HepG2 (cell line): ENCODE results near the gene PTAFR. TPM values are rescaled to one million over a fixed set of nuclear protein-coding genes. Genes with fewer than 3 reads are reported as not detected.

Source experiments
- ATAC-seq: fragments of 200-7000 bp; cut with Tn5 transposase; 3 replicates; pipeline ENCODE4 v1.9.1; 2020; ENCODE audit warnings: mild to moderate bottlenecking, moderate library complexity
- BruUV-seq: library from RNA; stranded (reverse); fragments of 400-500 nt; replicated peaks from 2 replicates; lab custom pipeline; 2021; lab: Mats Ljungman, UMichigan
- CTCF ChIA-PET: fragments of 300-600 bp; formaldehyde crosslinking; extraction: SDS; loops from one replicate; lab custom pipeline; 2021; ENCODE audit warnings: low total read pairs, inconsistent platforms, low intra/inter-chr PET ratio; lab: Yijun Ruan, JAX
- POLR2A ChIA-PET: fragments of 350-600 bp; sonication (Branson Sonifier 250); formaldehyde crosslinking; loops from one replicate; lab custom pipeline; 2020; ENCODE audit warnings: antibody characterized with exemption, inconsistent platforms; lab: Yijun Ruan, JAX
- DNase-seq: peaks from one replicate; pipeline ENCODE4 v3.0.0-alpha.2; 2015; ENCODE audit warnings: low spot score
- FAIRE-seq: peaks from 3 replicates; lab custom pipeline; 2011; peaks lifted over from hg19 to GRCh38; lab: Jason Lieb, UNC
- H2AFZ ChIP-seq: one replicate; pipeline ENCODE4 v1.6.1; 2011; ENCODE audit warnings: low read length, inconsistent platforms
- H3K27ac ChIP-seq: fragments of 300-600 bp; 3 replicates; pipeline ENCODE4 v1.8.0; 2011; ENCODE audit warnings: mixed run types, mild to moderate bottlenecking, mixed read lengths, low read length, inconsistent platforms; ENCODE audit not compliant: insufficient read depth; ENCODE audit errors: extremely low read length
- H3K27me3 ChIP-seq, 2 experiments: fragments of 200-600 bp in 1 of 2; 2 replicates in 1 of 2; 3 replicates in 1 of 2; pipeline versions ENCODE4 v1.6.0 to v1.8.0; 2011; ENCODE audit warnings: low read length in 2 of 2, mild to moderate bottlenecking in 2 of 2, moderate library complexity in 2 of 2, inconsistent platforms in 1 of 2; ENCODE audit not compliant: insufficient read depth in 2 of 2, control insufficient read depth in 1 of 2
- H3K36me3 ChIP-seq, 2 experiments: fragments of 200-600 bp in 1 of 2; replicated peaks in 1 of 2; 2 replicates in 1 of 2; 3 replicates in 1 of 2; pipeline versions ENCODE4 v1.5.1 to v1.8.0; 2011; ENCODE audit warnings: low read length in 2 of 2, inconsistent platforms in 1 of 2; ENCODE audit not compliant: insufficient read depth in 2 of 2, control insufficient read depth in 1 of 2
- H3K4me1 ChIP-seq: 2 replicates; pipeline ENCODE4 v1.5.1; 2012; ENCODE audit warnings: low read length, inconsistent platforms; ENCODE audit not compliant: insufficient read depth
- H3K4me2 ChIP-seq: 2 replicates; pipeline ENCODE4 v1.6.0; 2011; ENCODE audit warnings: low read depth, low read length, inconsistent platforms
- H3K4me3 ChIP-seq, 3 experiments: fragments of 200-600 bp in 1 of 3; sonication (generic), shearing (Covaris generic) in 1 of 3; replicated peaks in 1 of 3; 2 replicates each; pipeline ENCODE4 v1.5.1; 2011 to 2016; ENCODE audit warnings: low read length in 3 of 3, inconsistent platforms in 2 of 3, low read depth in 2 of 3, mild to moderate bottlenecking in 2 of 3, control low read depth in 1 of 3, mixed read lengths in 1 of 3; ENCODE audit not compliant: insufficient read depth in 1 of 3
- H3K79me2 ChIP-seq: one replicate; pipeline ENCODE4 v1.6.1; 2011; ENCODE audit warnings: low read length, inconsistent platforms; ENCODE audit not compliant: insufficient read depth
- H3K9ac ChIP-seq: 2 replicates; pipeline ENCODE4 v1.6.0; 2011; ENCODE audit warnings: mild to moderate bottlenecking, low read depth, low read length, inconsistent platforms; ENCODE audit not compliant: insufficient read depth
- H3K9me3 ChIP-seq: 2 replicates; pipeline ENCODE4 v1.5.1; 2012; ENCODE audit warnings: mild to moderate bottlenecking, low read length
- H4K20me1 ChIP-seq: 2 replicates; pipeline ENCODE4 v1.6.0; 2011; ENCODE audit warnings: inconsistent platforms, mild to moderate bottlenecking, low read length, moderate library complexity; ENCODE audit not compliant: insufficient read depth
- MAFK ChIP-seq, 2 experiments: IDR thresholded peaks in 1 of 2; conservative IDR thresholded peaks in 1 of 2; 2 replicates each; pipeline ENCODE4 v1.6.1; 2011; ENCODE audit warnings: improper control_type of control experiment in 2 of 2, low read length in 2 of 2
- MIER3 ChIP-seq: IDR thresholded peaks from 2 replicates; pipeline ENCODE4 v1.6.1; 2016; ENCODE audit warnings: missing compliant biosample characterization, borderline replicate concordance
- NCOA2 ChIP-seq: sonication (generic); formaldehyde crosslinking; IDR thresholded peaks from 2 replicates; pipeline ENCODE4 v1.8.0; 2022; ENCODE audit warnings: inconsistent platforms
- NCOR1 ChIP-seq: fragments of 200-600 bp; sonication (generic); IDR thresholded peaks from 2 replicates; pipeline ENCODE4 v1.7.0; 2017; ENCODE audit warnings: antibody characterized with exemption, low read length, borderline replicate concordance
- NFIB ChIP-seq: sonication (generic); formaldehyde crosslinking; IDR thresholded peaks from 2 replicates; pipeline ENCODE4 v1.9.0; 2021; ENCODE audit warnings: missing genetic modification reagents, mild to moderate bottlenecking, borderline replicate concordance
- NR2F6 ChIP-seq, 2 experiments: IDR thresholded peaks; 2 replicates each; pipeline ENCODE4 v1.6.1; 2016; ENCODE audit warnings: antibody characterized with exemption in 1 of 2, mild to moderate bottlenecking in 1 of 2
- PLSCR1 ChIP-seq: sonication (generic); formaldehyde crosslinking; IDR thresholded peaks from 2 replicates; pipeline ENCODE4 v1.5.0; 2020; ENCODE audit warnings: missing genetic modification reagents, mild to moderate bottlenecking, borderline replicate concordance
- POGK ChIP-seq: sonication (generic); formaldehyde crosslinking; conservative IDR thresholded peaks from 2 replicates; pipeline ENCODE4 v1.8.0; 2022; ENCODE audit warnings: mild to moderate bottlenecking, moderate library complexity, missing genetic modification reagents
- RXRA ChIP-seq: sonication (generic); formaldehyde crosslinking; IDR thresholded peaks from 2 replicates; pipeline ENCODE4 v1.5.1; 2020; ENCODE audit warnings: missing genetic modification reagents
- RXRB ChIP-seq: IDR thresholded peaks from 2 replicates; pipeline ENCODE4 v1.6.1; 2016; ENCODE audit warnings: borderline replicate concordance, missing genetic modification reagents, missing compliant biosample characterization
- SAP130 ChIP-seq: IDR thresholded peaks from 2 replicates; pipeline ENCODE4 v1.6.1; 2016; ENCODE audit warnings: low read depth
- SMC3 ChIP-seq: IDR thresholded peaks from 2 replicates; pipeline ENCODE4 v1.6.1; 2011; ENCODE audit warnings: low read length, improper control_type of control experiment
- SOX6 ChIP-seq, 2 experiments: fragments of 450-650 bp in 1 of 2; sonication (generic) in 1 of 2; formaldehyde crosslinking in 1 of 2; IDR thresholded peaks; 2 replicates each; pipeline versions ENCODE4 v1.4.0 to v1.6.1; 2017 to 2020; ENCODE audit warnings: antibody characterized with exemption in 1 of 2, mild to moderate bottlenecking in 1 of 2, missing genetic modification reagents in 1 of 2
- ZFX ChIP-seq: sonication (generic); formaldehyde crosslinking; IDR thresholded peaks from 2 replicates; pipeline ENCODE4 v1.4.0; 2020; ENCODE audit warnings: mild to moderate bottlenecking, low read depth, missing genetic modification reagents, moderate library complexity
- ZNF614 ChIP-seq: IDR thresholded peaks from 2 replicates; pipeline ENCODE4 v1.6.1; 2018; ENCODE audit warnings: missing biosample characterization, missing genetic modification reagents, inconsistent platforms, borderline replicate concordance
- ZNF75D ChIP-seq: sonication (generic); formaldehyde crosslinking; IDR thresholded peaks from 2 replicates; pipeline ENCODE4 v1.8.1; 2023; ENCODE audit warnings: missing genetic modification reagents, mild to moderate bottlenecking, borderline replicate concordance
- ZNF766 ChIP-seq: sonication (generic); formaldehyde crosslinking; IDR thresholded peaks from 2 replicates; pipeline ENCODE4 v1.5.0; 2020; ENCODE audit warnings: missing genetic modification reagents, borderline replicate concordance
- ZNF768 ChIP-seq: sonication (generic); formaldehyde crosslinking; IDR thresholded peaks from 2 replicates; pipeline ENCODE4 v1.4.0; 2020; ENCODE audit warnings: missing genetic modification reagents
- ZSCAN5A ChIP-seq: sonication (generic); formaldehyde crosslinking; IDR thresholded peaks from 2 replicates; pipeline ENCODE4 v1.8.0; 2022; ENCODE audit warnings: mild to moderate bottlenecking, missing genetic modification reagents, borderline replicate concordance
- WGBS: methylation state at CpG from one replicate; pipeline ENCODE4 v1.1.6; 2017; ENCODE audit warnings: low lambda C conversion rate; 5-methylcytosine and 5-hydroxymethylcytosine counted together
- in situ Hi-C: cut with HindIII; loops from 2 replicates; pipeline ENCODE4 v1.10.0; 2017; ENCODE audit warnings: low pct_unique_long_range_greater_than_20kb; ENCODE audit not compliant: extremely low pct_ligation_motif_present
- intact Hi-C: fragments of 100-400 bp; cut with micrococcal nuclease; formaldehyde crosslinking; loops from one replicate; pipeline ENCODE4 v1.10.0; 2022; ENCODE audit not compliant: unreplicated experiment
- polyA plus RNA-seq, 8 experiments: library from polyadenylated mRNA; depleted of rRNA in 3 of 8; stranded (reverse) in 7 of 8; unstranded in 1 of 8; fragments of >200 nt; fragmentation: Illumina TruSeq in 4 of 8; extraction: Trizol in 4 of 8; gene quantifications; 2 replicates each; pipeline versions ENCODE4 v1.2.1 to v1.2.3, GENCODE V29; 2011 to 2016; ENCODE audit warnings: low read depth in 4 of 8, missing spikeins in 1 of 8, mixed read lengths in 1 of 8; ENCODE audit not compliant: insufficient read depth in 1 of 8
- total RNA-seq, 5 experiments: library from RNA; depleted of rRNA; stranded (reverse); fragments of >200 nt; fragmentation: Illumina TruSeq; extraction: Trizol; gene quantifications; 2 replicates each; pipeline ENCODE4 v1.2.3, GENCODE V29; 2016; ENCODE audit warnings: low read depth in 1 of 5

The PTAFR gene
- total and polyA plus RNA-seq, 2 of the 13 experiments (the other 11 are each of a cell fraction or from before 2014, with no cell fraction given) = 0.27 to 24.0 TPM

- TF ChIP-seq ZSCAN5A (CRISPR knock-in tag) = no peak
- no peak for TF ChIP-seq POGK (CRISPR knock-in tag)
- TF ChIP-seq SMC3 = peak; percentile 90
- no peak for TF ChIP-seq MAFK (conservative IDR thresholded peaks at IDR 0.05 in 1 of 2, IDR thresholded peaks at IDR 0.05 in 1 of 2; ENCODE audit: low read length in 2 of 2)
- TF ChIP-seq MIER3 (CRISPR knock-in tag) = 0 out of 2 replicates have a peak, but pooled peaks have one; percentile 41
These were observed 32.4 kb upstream of the PTAFR start (continued) for GRCh38 chr1:28208818-28209441.

- CTCF ChIA-PET = no interaction called here
- TF ChIP-seq ZNF766 = no peak
- no peak for TF ChIP-seq PLSCR1 (CRISPR knock-in tag)
- TF ChIP-seq ZNF614 (CRISPR knock-in tag) = no peak
- TF ChIP-seq NCOA2 (CRISPR knock-in tag) = peak; percentile 54; the same call in 1 of the 2 replicates
- TF ChIP-seq RXRB (CRISPR knock-in tag) = 0 out of 2 replicates have a peak, but pooled peaks have one; percentile 16
- TF ChIP-seq RXRA = no peak
- TF ChIP-seq NCOR1 = peak; percentile 63; the same call in 1 of the 2 replicates
- TF ChIP-seq SOX6 (IDR thresholded peaks at IDR 0.05) = no peak
- TF ChIP-seq SOX6 (CRISPR knock-in tag; IDR thresholded peaks at IDR 0.05) = peak; percentile 64; the same call in 1 of the 2 replicates
- TF ChIP-seq SAP130 = 0 out of 2 replicates have a peak, but pooled peaks have one; percentile 28
- peak; percentile 28; the same call in 1 of the 2 replicates for TF ChIP-seq ZFX (CRISPR knock-in tag)
- TF ChIP-seq ZNF75D (CRISPR knock-in tag) = no peak
- TF ChIP-seq ZNF768 = no peak
- no peak for TF ChIP-seq NFIB
- TF ChIP-seq NR2F6 (IDR thresholded peaks at IDR 0.05) = peak; percentile 36; the same call in 1 of the 2 replicates
- TF ChIP-seq NR2F6 (CRISPR knock-in tag; IDR thresholded peaks at IDR 0.05) = no peak
These were observed 28.8 kb upstream of the PTAFR start for GRCh38 chr1:28205243-28205642.

More at GRCh38 chr1:28205243-28205642, 28.8 kb upstream of the PTAFR start:
- 57% methylated on average over 4 of the region's 4 CpGs for WGBS
- ATAC-seq (peak; percentile 63), DNase-seq (peak; percentile 55), FAIRE-seq (no peak)
- H3K9me3 ChIP-seq = no peaks in the 10 kb centered on the region
- no peak overlapping the region for H2AFZ ChIP-seq
- H3K4me3 ChIP-seq = no peak overlapping the region
- no peak overlapping the region for H3K9ac ChIP-seq
- no peaks in the 10 kb centered on the region for H3K27me3 ChIP-seq
- H3K27ac ChIP-seq = peak overlapping the region; percentile 47
- in situ Hi-C loops (loop anchor here (5.0 to 10.0 kb wide), 2 partner anchors 113 to 340 kb away; no protein-coding TSS in a partner anchor), intact Hi-C loops (no loop called here)
- H3K36me3 ChIP-seq = peaks cover 15 to 58% of the 10 kb centered on the region in 2 experiments
- peaks cover 17% of the 10 kb centered on the region for H3K4me1 ChIP-seq
- peak overlapping the region; percentile 30; the same call in 1 of the 2 replicates for H3K4me2 ChIP-seq
- POLR2A ChIA-PET = no interaction called here
- no peaks in the 10 kb centered on the region for H3K79me2 ChIP-seq
- no TSS peak for BruUV-seq
- H4K20me1 ChIP-seq = no peaks in the 10 kb centered on the region
